T-cell (primary cell): ENCODE results near the gene ARHGAP25. TPM values are rescaled to one million over a fixed set of nuclear protein-coding genes. Genes with fewer than 3 reads are reported as not detected.

Experiments used
- ATAC-seq, 4 experiments: fragments of 200-7000 bp in 3 of 4; fragments of 150-1000 bp in 1 of 4; cut with Tn5 transposase; replicated peaks in 1 of 4; 1 replicate in 3 of 4; 2 replicates in 1 of 4; pipeline ENCODE4 v1.10.0; 2021; ENCODE audit warnings: moderate library complexity in 3 of 4, mild to moderate bottlenecking in 2 of 4, moderate number of reproducible peaks in 1 of 4
- CTCF ChIA-PET, 2 donors: fragments of 300-600 bp; sonication (Branson Sonifier 250); formaldehyde crosslinking; loops; one replicate each; lab custom pipeline; 2022; ENCODE audit warnings: antibody characterized with exemption in 2 of 2; lab: Charles Lee
- POLR2A ChIA-PET, 2 donors: fragments of 300-600 bp; sonication (Branson Sonifier 250); formaldehyde crosslinking; loops; one replicate each; lab custom pipeline; 2022; ENCODE audit warnings: antibody characterized with exemption in 2 of 2; lab: Charles Lee
- DNase-seq, 35 experiments: peaks; one replicate each; pipeline versions ENCODE4 v3.0.0 to v3.0.0-alpha.2; 2013 to 2023
- H3K27ac ChIP-seq: one replicate; pipeline ENCODE4 v1.5.1; 2013; ENCODE audit warnings: low read length
- H3K27me3 ChIP-seq, 2 experiments: replicated peaks in 1 of 2; 1 replicate in 1 of 2; 2 replicates in 1 of 2; pipeline versions ENCODE4 v1.6.1 to v1.7.0; 2013; ENCODE audit warnings: low read length in 1 of 2, mixed read lengths in 1 of 2; ENCODE audit not compliant: control insufficient read depth in 2 of 2, insufficient read depth in 2 of 2; ENCODE audit errors: extremely low read depth in 1 of 2
- H3K36me3 ChIP-seq, 2 donors: 1 replicate in 1 of 2; 2 replicates in 1 of 2; pipeline versions ENCODE4 v1.6.1 to v1.7.0; 2013; ENCODE audit warnings: low read length in 1 of 2; ENCODE audit not compliant: control insufficient read depth in 2 of 2, insufficient read depth in 1 of 2; ENCODE audit errors: extremely low read depth in 1 of 2
- H3K4me1 ChIP-seq, 2 experiments: 1 replicate in 1 of 2; 2 replicates in 1 of 2; pipeline versions ENCODE4 v1.6.1 to v1.7.0; 2013; ENCODE audit warnings: low read length in 2 of 2, mixed read lengths in 1 of 2; ENCODE audit not compliant: insufficient read depth in 2 of 2, control insufficient read depth in 1 of 2; ENCODE audit errors: extremely low read depth in 1 of 2
- H3K4me3 ChIP-seq, 2 donors: 1 replicate in 1 of 2; 2 replicates in 1 of 2; pipeline versions ENCODE4 v1.5.1 to v1.7.0; 2013; ENCODE audit warnings: mild to moderate bottlenecking in 2 of 2, low read length in 1 of 2, moderate library complexity in 1 of 2; ENCODE audit not compliant: control insufficient read depth in 1 of 2; ENCODE audit errors: extremely low read depth in 1 of 2
- H3K9me3 ChIP-seq: 2 replicates; pipeline ENCODE4 v1.7.0; 2013
- H3K27ac Mint-ChIP-seq, 2 donors: one replicate each; pipeline ENCODE4 v1.8.0; 2020 to 2021; ENCODE audit warnings: mild to moderate bottlenecking in 2 of 2, mixed read lengths in 2 of 2
- H3K27me3 Mint-ChIP-seq, 2 donors: one replicate each; pipeline ENCODE4 v1.8.0; 2021 to 2022; ENCODE audit warnings: mixed read lengths in 2 of 2
- H3K36me3 Mint-ChIP-seq: one replicate; pipeline ENCODE4 v1.8.0; 2021; ENCODE audit warnings: mixed read lengths
- H3K4me1 Mint-ChIP-seq, 3 donors: one replicate each; pipeline ENCODE4 v1.8.0; 2020 to 2022; ENCODE audit warnings: mixed read lengths in 3 of 3, mild to moderate bottlenecking in 1 of 3
- H3K4me3 Mint-ChIP-seq, 3 donors: one replicate each; pipeline ENCODE4 v1.8.0; 2020 to 2022; ENCODE audit warnings: mild to moderate bottlenecking in 3 of 3, mixed read lengths in 3 of 3, moderate library complexity in 3 of 3
- H3K9me3 Mint-ChIP-seq, 3 donors: one replicate each; pipeline ENCODE4 v1.8.0; 2020 to 2022; ENCODE audit warnings: mixed read lengths in 3 of 3
- WGBS: methylation state at CpG from one replicate; pipeline ENCODE4 v1.1.5; 2013; ENCODE audit warnings: missing lambda C conversion rate; ENCODE audit not compliant: insufficient coverage; 5-methylcytosine and 5-hydroxymethylcytosine counted together
- total RNA-seq, 35 experiments: library from RNA in 6 of 35; stranded (reverse) in 6 of 35; fragments of 120-200 nt in 1 of 35; gene quantifications; one replicate each; pipeline versions ENCODE4 v1.2.1 to v1.2.4 and lab custom pipeline; 2013 to 2026

Gene ARHGAP25
- total RNA-seq, 5 donors from 2014 or later (not counting 1 experiment from before 2014, with no cell fraction given) = 103 to 134 (median 123) TPM

- no peaks in the 10 kb centered on the region for H3K9me3 Mint-ChIP-seq
Observed at GRCh38 chr2:68861330-68861729, 126.7 kb downstream of the ARHGAP25 start.

GRCh38 chr2:68862889-68863288, 128.3 kb downstream of the ARHGAP25 start:
- Mint-ChIP-seq H3K27me3 (peaks cover 0 to 1% of the 10 kb centered on the region in 2 donors), H3K27ac (no peak overlapping the region), H3K9me3 (no peaks in the 10 kb centered on the region), H3K4me3 (no peak overlapping the region), H3K36me3 (no peaks in the 10 kb centered on the region), H3K4me1 (no peaks in the 10 kb centered on the region)
- no peaks in the 10 kb centered on the region for H3K4me1 ChIP-seq
- POLR2A ChIA-PET = no interaction called here
- H3K4me3 ChIP-seq = no peak overlapping the region
- no peak overlapping the region for H3K27ac ChIP-seq
- H3K27me3 ChIP-seq = no peaks in the 10 kb centered on the region
- DNase-seq (no peak), ATAC-seq (no peak)
- no peaks in the 10 kb centered on the region for H3K36me3 ChIP-seq
- no peaks in the 10 kb centered on the region for H3K9me3 ChIP-seq
- 96% methylated on average over 4 of the region's 7 CpGs for WGBS
- CTCF ChIA-PET = no interaction called here

More at GRCh38 chr2:68861330-68861729, 126.7 kb downstream of the ARHGAP25 start:
- POLR2A ChIA-PET = interaction anchor here in 1 of 2 donors (0.5 kb wide), 1 partner anchor 12 kb away, joined by 3 read pairs; no protein-coding TSS in a partner anchor
- H3K4me3 Mint-ChIP-seq = no peak overlapping the region
- no peak overlapping the region for H3K27ac Mint-ChIP-seq
- Histone ChIP-seq H3K27me3 (no peaks in the 10 kb centered on the region), H3K4me3 (no peak overlapping the region), H3K4me1 (no peaks in the 10 kb centered on the region), H3K27ac (no peak overlapping the region), H3K36me3 (no peaks in the 10 kb centered on the region), H3K9me3 (no peaks in the 10 kb centered on the region)
- H3K27me3 Mint-ChIP-seq = peaks cover 0 to 1% of the 10 kb centered on the region in 2 donors
- CTCF ChIA-PET = no interaction called here
- DNase-seq = peak in 1 of 35 experiments; percentile 6
- H3K4me1 Mint-ChIP-seq = peaks cover 0 to 2% (median 0%) of the 10 kb centered on the region in 3 donors
- no peaks in the 10 kb centered on the region for H3K36me3 Mint-ChIP-seq
- no peak for ATAC-seq

- WGBS = no CpG with 5 or more reads among the region's 2 CpGs
- Mint-ChIP-seq H3K9me3 (no peaks in the 10 kb centered on the region), H3K4me1 (no peaks in the 10 kb centered on the region), H3K27me3 (no peaks in the 10 kb centered on the region), H3K36me3 (no peaks in the 10 kb centered on the region), H3K4me3 (no peak overlapping the region), H3K27ac (no peak overlapping the region)
- H3K36me3 ChIP-seq = no peaks in the 10 kb centered on the region
- H3K4me1 ChIP-seq = no peaks in the 10 kb centered on the region
- POLR2A ChIA-PET = no interaction called here
- no peak overlapping the region for H3K4me3 ChIP-seq
- no peak for ATAC-seq
- CTCF ChIA-PET = no interaction called here
- H3K9me3 ChIP-seq = no peaks in the 10 kb centered on the region
- DNase-seq = no peak
- no peak overlapping the region for H3K27ac ChIP-seq
- no peaks in the 10 kb centered on the region for H3K27me3 ChIP-seq
Observed at GRCh38 chr2:68863996-68864395, 129.4 kb downstream of the ARHGAP25 start.

- Histone ChIP-seq H3K27me3 (no peaks in the 10 kb centered on the region), H3K4me3 (no peak overlapping the region), H3K27ac (no peak overlapping the region), H3K36me3 (no peaks in the 10 kb centered on the region), H3K4me1 (no peaks in the 10 kb centered on the region), H3K9me3 (no peaks in the 10 kb centered on the region)
- DNase-seq (no peak), ATAC-seq (no peak)
- CTCF ChIA-PET = no interaction called here
- peaks cover 0 to 3% (median 2%) of the 10 kb centered on the region in 3 donors for H3K4me1 Mint-ChIP-seq
- POLR2A ChIA-PET = no interaction called here
- no peak overlapping the region for H3K27ac Mint-ChIP-seq
- H3K9me3 Mint-ChIP-seq = no peaks in the 10 kb centered on the region
- H3K36me3 Mint-ChIP-seq = no peaks in the 10 kb centered on the region
- no peak overlapping the region for H3K4me3 Mint-ChIP-seq
- no peaks in the 10 kb centered on the region for H3K27me3 Mint-ChIP-seq
Observed at GRCh38 chr2:68865108-68865507, 130.5 kb downstream of the ARHGAP25 start.

- Histone ChIP-seq H3K4me1 (no peaks in the 10 kb centered on the region), H3K36me3 (no peaks in the 10 kb centered on the region), H3K9me3 (no peaks in the 10 kb centered on the region), H3K27me3 (no peaks in the 10 kb centered on the region), H3K4me3 (no peak overlapping the region), H3K27ac (no peak overlapping the region)
- Mint-ChIP-seq H3K36me3 (no peaks in the 10 kb centered on the region), H3K27ac (no peak overlapping the region), H3K27me3 (no peaks in the 10 kb centered on the region), H3K4me3 (no peak overlapping the region), H3K9me3 (no peaks in the 10 kb centered on the region), H3K4me1 (peaks cover 0 to 5% (median 2%) of the 10 kb centered on the region in 3 donors)
- no CpG with 5 or more reads among the region's 2 CpGs for WGBS
- POLR2A ChIA-PET = no interaction called here
- ATAC-seq (no peak), DNase-seq (no peak)
- CTCF ChIA-PET = interaction anchor here in 1 of 2 donors (0.6 kb wide), 1 partner anchor 144 kb away, joined by 3 read pairs; no protein-coding TSS in a partner anchor
Observed at GRCh38 chr2:68870215-68870614, 135.6 kb downstream of the ARHGAP25 start.

- H3K4me1 Mint-ChIP-seq = peaks cover 0 to 5% (median 2%) of the 10 kb centered on the region in 3 donors
- H3K9me3 Mint-ChIP-seq = no peaks in the 10 kb centered on the region
- 100% methylated on average over 5 of the region's 6 CpGs for WGBS
Observed at GRCh38 chr2:68871159-68871764, 136.7 kb downstream of the ARHGAP25 start, which contains the start of gene BMP10. BMP10 (minus strand) TSS chr2:68871397; CDS start chr2:68871358, 39 bp downstream.

More at GRCh38 chr2:68871159-68871764, 136.7 kb downstream of the ARHGAP25 start, which contains the start of gene BMP10:
- CTCF ChIA-PET = no interaction called here
- ATAC-seq (no peak), DNase-seq (no peak)
- no peaks in the 10 kb centered on the region for H3K36me3 Mint-ChIP-seq
- H3K4me3 Mint-ChIP-seq = no peak within 1 kb of the TSS
- Histone ChIP-seq H3K27ac (no peak within 1 kb of the TSS), H3K9me3 (no peaks in the 10 kb centered on the region), H3K27me3 (no peaks in the 10 kb centered on the region), H3K36me3 (no peaks in the 10 kb centered on the region), H3K4me1 (no peaks in the 10 kb centered on the region), H3K4me3 (no peak within 1 kb of the TSS)
- no peak within 1 kb of the TSS for H3K27ac Mint-ChIP-seq
- POLR2A ChIA-PET = no interaction called here
- H3K27me3 Mint-ChIP-seq = no peaks in the 10 kb centered on the region
